ENCODE results near the gene ATCAY. TPM values are rescaled to one million over a fixed set of nuclear protein-coding genes. Genes with fewer than 3 reads are reported as not detected.

ATCAY gene
- total RNA-seq = not detected

GRCh38 chr19:3880471-3881271 lies at the start of gene ATCAY:
Gene ATCAY (plus strand): TSS chr19:3880685. CDS start chr19:3885768, 5,083 bp downstream.
- intact Hi-C loops (cut with DNase I) = no loop called here
- no peak for ATAC-seq

GRCh38 chr19:3831601-3832000 lies 48.9 kb upstream of the ATCAY start:
- intact Hi-C loops (cut with DNase I) = no loop called here
- no peak for DNase-seq (ENCODE audit: low spot score)
- ATAC-seq = no peak

More at GRCh38 chr19:3880471-3881271, at the start of gene ATCAY:
- no peak for DNase-seq (ENCODE audit: low spot score)

GRCh38 chr19:3832001-3832400 lies 48.5 kb upstream of the ATCAY start:
- intact Hi-C loops (cut with DNase I) = no loop called here
- no peak for DNase-seq (ENCODE audit: low spot score)
- ATAC-seq = no peak

GRCh38 chr19:3833578-3834348 lies 46.7 kb upstream of the ATCAY start:
- intact Hi-C loops (cut with DNase I) = no loop called here
- ATAC-seq = no peak
- DNase-seq (ENCODE audit: low spot score) = no peak

- intact Hi-C loops (cut with DNase I) = no loop called here
- ATAC-seq (no peak), DNase-seq (ENCODE audit: low spot score) (no peak)
Measured at GRCh38 chr19:3834349-3835054, 46.0 kb upstream of the ATCAY start.

- no peak for ATAC-seq
- DNase-seq (ENCODE audit: low spot score) = no peak
- intact Hi-C loops (cut with DNase I) = no loop called here
Measured at GRCh38 chr19:3835055-3835435, 45.4 kb upstream of the ATCAY start.

GRCh38 chr19:3836887-3837286 lies 43.6 kb upstream of the ATCAY start:
- intact Hi-C loops (cut with DNase I) = no loop called here
- ATAC-seq = no peak
- DNase-seq (ENCODE audit: low spot score) = no peak

- intact Hi-C loops (cut with DNase I) = no loop called here
- no peak for ATAC-seq
Measured at GRCh38 chr19:3837332-3837731, 43.2 kb upstream of the ATCAY start.

GRCh38 chr19:3837922-3838321 lies 42.6 kb upstream of the ATCAY start:
- ATAC-seq = no peak
- intact Hi-C loops (cut with DNase I) = no loop called here
- no peak for DNase-seq (ENCODE audit: low spot score)

More at GRCh38 chr19:3837332-3837731, 43.2 kb upstream of the ATCAY start:
- DNase-seq (ENCODE audit: low spot score) = no peak

- DNase-seq (ENCODE audit: low spot score) (no peak), ATAC-seq (no peak)
- intact Hi-C loops (cut with DNase I) = no loop called here
Measured at GRCh38 chr19:3838661-3839060, 41.8 kb upstream of the ATCAY start.

GRCh38 chr19:3839941-3840340 lies 40.5 kb upstream of the ATCAY start:
- intact Hi-C loops (cut with DNase I) = no loop called here
- ATAC-seq (no peak), DNase-seq (ENCODE audit: low spot score) (no peak)

- DNase-seq (ENCODE audit: low spot score) (no peak), ATAC-seq (no peak)
- intact Hi-C loops (cut with DNase I) = no loop called here
Measured at GRCh38 chr19:3840804-3841203, 39.7 kb upstream of the ATCAY start.

GRCh38 chr19:3842948-3843347 lies 37.5 kb upstream of the ATCAY start:
- ATAC-seq (no peak), DNase-seq (ENCODE audit: low spot score) (no peak)
- intact Hi-C loops (cut with DNase I) = no loop called here

GRCh38 chr19:3844596-3844995 lies 35.9 kb upstream of the ATCAY start:
- intact Hi-C loops (cut with DNase I) = no loop called here
- ATAC-seq (no peak), DNase-seq (ENCODE audit: low spot score) (no peak)

- ATAC-seq (no peak), DNase-seq (ENCODE audit: low spot score) (no peak)
- intact Hi-C loops (cut with DNase I) = no loop called here
Measured at GRCh38 chr19:3849092-3849491, 31.4 kb upstream of the ATCAY start.

- intact Hi-C loops (cut with DNase I) = no loop called here
- no peak for ATAC-seq
Measured at GRCh38 chr19:3849787-3850186, 30.7 kb upstream of the ATCAY start.

GRCh38 chr19:3850320-3850972 lies 30.0 kb upstream of the ATCAY start:
- intact Hi-C loops (cut with DNase I) = no loop called here
- ATAC-seq (no peak), DNase-seq (ENCODE audit: low spot score) (no peak)

More at GRCh38 chr19:3849787-3850186, 30.7 kb upstream of the ATCAY start:
- no peak for DNase-seq (ENCODE audit: low spot score)

- DNase-seq (ENCODE audit: low spot score) (no peak), ATAC-seq (no peak)
- intact Hi-C loops (cut with DNase I) = no loop called here
Measured at GRCh38 chr19:3851254-3852176, 29.0 kb upstream of the ATCAY start.

Data from sciatic nerve (tissue), 2 donors.